ENCODE measurements around the gene RASSF8.
A peak's percentile ranks its signal among the peaks of the same experiment; 100 is the strongest.

Gene RASSF8

DNA sequence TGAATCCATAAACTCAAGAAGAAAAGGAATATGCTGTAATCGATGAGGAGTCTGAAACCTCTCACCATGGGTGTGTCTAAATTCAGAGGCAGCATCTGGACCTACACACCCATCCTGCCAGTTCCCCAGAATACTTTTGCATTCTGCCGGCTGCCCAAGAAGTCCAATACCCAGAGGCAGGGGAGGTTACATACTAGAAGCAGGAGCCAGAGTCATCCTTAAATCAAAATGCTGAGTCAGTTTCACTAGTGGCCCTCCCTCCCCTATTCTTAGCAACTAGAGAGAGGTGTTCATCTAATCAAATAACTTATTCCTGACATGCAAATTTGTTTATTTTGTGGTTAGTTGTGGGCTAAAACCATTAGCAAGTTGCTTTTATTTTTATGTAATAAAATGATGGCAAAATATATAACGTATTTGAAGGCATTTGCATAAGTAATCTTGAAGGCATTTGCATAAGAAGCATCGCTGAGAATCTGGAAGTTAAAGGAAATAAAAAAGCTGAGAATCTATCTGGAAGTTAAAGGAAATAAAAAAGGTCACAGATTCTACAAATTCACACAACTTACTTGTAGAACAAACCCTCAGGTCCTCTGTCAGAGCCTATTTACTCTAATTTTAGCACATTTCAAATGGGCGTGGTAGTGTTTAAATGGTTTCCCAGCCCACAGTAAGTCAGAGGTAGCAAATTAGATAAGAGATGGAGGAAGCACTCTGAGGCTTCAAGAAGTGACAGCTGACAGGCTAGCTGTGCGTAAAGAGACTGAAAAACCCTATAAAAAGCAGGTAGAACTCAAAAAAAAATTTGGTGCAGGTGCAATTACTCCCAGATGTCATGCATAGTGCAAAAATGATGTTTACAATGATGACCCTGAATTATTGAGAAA lies 158.6 kb downstream of the RASSF8 start:
- no peak for DNase-seq (ENCODE audit: extremely low read depth, low read depth)

DNA sequence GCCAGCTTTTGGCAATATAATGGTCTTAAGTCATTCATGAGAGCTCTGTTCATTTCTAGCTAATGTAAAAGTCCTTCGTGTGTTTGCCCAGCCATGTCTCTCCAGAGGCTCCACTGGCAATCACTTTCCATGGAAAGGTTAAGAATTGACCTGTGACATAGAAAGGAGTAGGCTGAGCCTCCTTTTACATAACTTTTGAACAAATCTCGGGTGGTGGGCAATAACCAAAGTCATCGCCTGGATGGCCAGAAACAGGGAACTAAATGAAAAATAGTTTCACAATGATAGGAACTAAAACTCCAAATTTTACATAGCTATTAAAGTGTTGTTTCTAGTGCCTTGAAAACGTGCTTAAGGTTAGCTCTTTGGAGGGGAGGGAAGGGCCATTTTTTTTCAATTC lies 159.8 kb downstream of the RASSF8 start:
- H3K4me3 ChIP-seq (replicated peaks; ENCODE audit: low read depth, low read length): no peak overlapping the region
- DNase-seq (ENCODE audit: extremely low read depth, low read depth): no peak
- TF ChIP-seq, protein P1, sequence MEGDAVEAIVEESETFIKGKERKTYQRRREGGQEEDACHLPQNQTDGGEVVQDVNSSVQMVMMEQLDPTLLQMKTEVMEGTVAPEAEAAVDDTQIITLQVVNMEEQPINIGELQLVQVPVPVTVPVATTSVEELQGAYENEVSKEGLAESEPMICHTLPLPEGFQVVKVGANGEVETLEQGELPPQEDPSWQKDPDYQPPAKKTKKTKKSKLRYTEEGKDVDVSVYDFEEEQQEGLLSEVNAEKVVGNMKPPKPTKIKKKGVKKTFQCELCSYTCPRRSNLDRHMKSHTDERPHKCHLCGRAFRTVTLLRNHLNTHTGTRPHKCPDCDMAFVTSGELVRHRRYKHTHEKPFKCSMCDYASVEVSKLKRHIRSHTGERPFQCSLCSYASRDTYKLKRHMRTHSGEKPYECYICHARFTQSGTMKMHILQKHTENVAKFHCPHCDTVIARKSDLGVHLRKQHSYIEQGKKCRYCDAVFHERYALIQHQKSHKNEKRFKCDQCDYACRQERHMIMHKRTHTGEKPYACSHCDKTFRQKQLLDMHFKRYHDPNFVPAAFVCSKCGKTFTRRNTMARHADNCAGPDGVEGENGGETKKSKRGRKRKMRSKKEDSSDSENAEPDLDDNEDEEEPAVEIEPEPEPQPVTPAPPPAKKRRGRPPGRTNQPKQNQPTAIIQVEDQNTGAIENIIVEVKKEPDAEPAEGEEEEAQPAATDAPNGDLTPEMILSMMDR (IDR thresholded peaks at IDR 0.05; ENCODE audit: low read depth, low read length, missing control alignments): no peak

More for the DNA sequence above, 158.6 kb downstream of the RASSF8 start:
- TF ChIP-seq, protein P1 (IDR thresholded peaks at IDR 0.05; ENCODE audit: low read depth, low read length, missing control alignments): no peak
- H3K4me3 ChIP-seq (replicated peaks; ENCODE audit: low read depth, low read length): no peak overlapping the region

DNA sequence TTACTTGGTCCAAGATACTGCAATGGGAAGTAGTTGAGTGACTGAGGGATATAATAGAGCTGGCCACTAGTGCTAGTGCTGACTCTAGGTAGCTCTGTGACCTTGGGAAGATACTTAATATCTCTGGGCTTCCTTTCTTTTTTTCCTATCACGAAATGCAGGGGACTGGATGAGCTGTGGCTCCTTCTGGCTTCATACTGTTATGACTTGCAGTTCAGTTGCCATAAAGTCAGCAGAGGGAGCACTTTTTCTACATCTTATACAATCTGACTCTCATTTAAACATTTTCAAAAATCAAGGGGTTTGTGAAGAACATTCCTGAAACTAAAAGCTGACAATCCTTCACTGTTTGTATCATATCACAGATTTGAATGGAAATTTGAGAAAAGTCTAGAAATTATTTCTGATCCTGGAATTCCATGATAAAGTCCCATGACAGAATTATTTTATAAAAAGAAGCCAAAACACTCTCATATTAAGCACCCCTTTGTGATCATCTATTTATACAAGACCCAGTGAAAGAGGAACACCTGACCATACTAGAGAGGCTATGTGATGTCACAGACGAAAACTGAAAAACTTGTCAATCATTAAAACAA lies 161.0 kb downstream of the RASSF8 start:
- no peak overlapping the region for H3K4me3 ChIP-seq (replicated peaks; ENCODE audit: low read depth, low read length)
- TF ChIP-seq, protein P1 (IDR thresholded peaks at IDR 0.05; ENCODE audit: low read depth, low read length, missing control alignments): peak; percentile 54
- no peak for DNase-seq (ENCODE audit: extremely low read depth, low read depth)

DNA sequence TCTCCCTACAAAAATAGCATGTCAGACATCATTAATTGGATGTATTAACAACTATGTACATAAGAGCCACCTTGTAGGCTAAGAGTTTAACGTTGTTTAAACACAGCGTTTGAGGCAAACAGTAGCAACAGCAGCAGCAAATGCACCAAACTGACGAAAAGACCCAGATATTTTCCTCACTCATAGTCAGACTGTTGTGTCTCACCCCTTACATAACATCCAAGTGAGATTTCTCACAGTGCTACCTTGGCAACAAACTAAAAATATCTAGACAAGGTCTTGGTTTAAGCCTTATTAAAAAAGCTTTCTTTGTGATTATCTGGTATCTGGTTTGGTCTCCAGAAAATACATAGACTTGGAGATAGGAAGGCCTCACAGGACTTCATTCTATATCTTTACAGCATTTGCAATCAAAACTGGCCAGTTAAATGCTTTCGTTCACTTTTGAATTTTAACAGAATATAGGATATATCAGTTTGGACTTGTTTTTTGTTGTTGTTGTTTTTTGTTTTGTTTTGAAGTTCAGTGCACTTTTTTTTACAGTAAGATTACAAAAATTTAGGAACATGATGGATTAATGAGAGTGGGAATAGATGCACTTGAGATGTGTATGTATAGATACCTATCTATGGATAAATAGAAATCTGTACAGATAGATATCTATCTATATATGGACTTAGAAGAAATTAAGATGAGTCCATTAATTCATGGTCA lies 162.2 kb downstream of the RASSF8 start:
- no peak for DNase-seq (ENCODE audit: extremely low read depth, low read depth)
- TF ChIP-seq, protein P1 (IDR thresholded peaks at IDR 0.05; ENCODE audit: low read depth, low read length, missing control alignments): no peak
- H3K4me3 ChIP-seq (replicated peaks; ENCODE audit: low read depth, low read length): no peak overlapping the region

DNA sequence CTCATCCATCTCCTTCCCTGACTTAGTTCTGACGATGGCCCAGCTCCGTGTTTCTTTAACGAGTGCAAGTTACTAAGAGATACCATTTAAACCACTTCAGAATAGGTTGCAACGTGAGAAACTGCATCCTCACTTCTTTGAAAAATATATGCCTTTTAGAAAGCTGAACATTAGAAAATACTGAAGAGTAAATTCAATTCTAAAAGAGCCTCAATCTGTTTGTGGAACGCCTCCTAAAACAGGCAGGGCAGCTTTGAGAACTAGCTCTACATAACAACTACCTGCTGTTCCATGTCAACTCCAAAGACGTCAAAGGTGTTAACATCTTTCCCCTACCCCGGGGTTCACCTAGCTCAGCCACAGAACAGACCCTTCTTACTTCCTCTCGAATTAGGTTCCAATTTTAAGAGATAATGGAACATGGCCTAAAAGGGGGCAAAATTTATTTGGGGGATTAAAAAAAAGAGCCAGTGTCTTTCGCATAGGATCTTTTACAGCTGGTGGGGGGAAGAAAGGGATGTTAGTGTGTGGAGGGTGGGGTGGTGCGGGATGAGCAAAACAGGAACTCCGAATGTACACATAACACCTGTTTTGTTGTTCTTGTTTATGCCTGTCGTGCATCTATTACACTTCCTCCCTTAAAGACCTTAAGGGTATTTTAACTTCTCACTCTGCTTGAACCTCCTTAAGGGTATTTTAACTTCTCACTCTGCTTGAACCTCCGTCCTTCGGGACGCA lies 163.0 kb downstream of the RASSF8 start:
- H3K4me3 ChIP-seq (replicated peaks; ENCODE audit: low read depth, low read length): peak overlapping the region; percentile 61
- DNase-seq (ENCODE audit: extremely low read depth, low read depth): no peak
- TF ChIP-seq, protein P1 (IDR thresholded peaks at IDR 0.05; ENCODE audit: low read depth, low read length, missing control alignments): no peak

DNA sequence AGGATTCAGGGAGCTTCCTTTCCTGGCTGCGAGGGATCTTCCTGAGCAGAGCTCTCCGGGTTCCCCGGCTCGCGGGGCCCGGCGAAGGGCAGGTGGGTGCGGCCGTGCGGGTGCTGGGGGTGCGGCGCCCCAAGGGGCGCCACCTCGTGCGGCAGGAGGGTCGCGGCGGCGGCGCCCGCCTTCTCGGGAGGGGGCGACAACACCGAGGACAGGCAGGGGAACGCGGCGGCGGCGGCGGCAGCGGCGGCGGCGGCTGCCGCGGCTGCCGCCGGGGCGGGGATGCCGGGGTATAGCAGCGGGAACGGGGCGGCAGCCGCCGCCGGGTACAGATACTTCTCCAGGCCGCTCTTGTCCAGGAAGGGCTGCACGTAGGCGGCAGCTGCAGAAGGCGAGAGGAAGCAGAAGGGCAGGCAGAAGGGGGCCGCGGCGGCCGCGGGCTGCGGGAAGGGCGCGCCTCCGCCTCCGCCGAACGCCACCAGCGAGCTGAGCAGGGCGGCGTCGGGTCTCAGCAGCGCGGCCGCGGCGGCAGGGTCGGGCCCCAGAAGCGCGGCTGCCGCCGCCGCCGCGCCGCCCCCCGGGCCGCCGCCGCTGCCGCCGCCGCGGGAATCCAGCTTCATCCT lies 163.7 kb downstream of the RASSF8 start:
- peak overlapping the region; percentile 61 for H3K4me3 ChIP-seq (replicated peaks; ENCODE audit: low read depth, low read length)
- DNase-seq (ENCODE audit: extremely low read depth, low read depth): no peak
- TF ChIP-seq, protein P1 (IDR thresholded peaks at IDR 0.05; ENCODE audit: low read depth, low read length, missing control alignments): no peak

Measured in HFF-Myc (cell line).